C4-2B (cell line): Measurements from ENCODE around the gene HMG20B.

ENCODE experiments used
- H3K27ac ChIP-seq: fragments of 450-650 bp; 2 replicates; pipeline ENCODE4 v1.5.1; 2017
- ZFX ChIP-seq: fragments of 450-650 bp; IDR thresholded peaks from 2 replicates; pipeline ENCODE4 v1.6.1; 2017
- TF ChIP-seq, protein P1 (sequence below): fragments of 450-650 bp; conservative IDR thresholded peaks from 2 replicates; pipeline ENCODE4 v1.5.1; 2017; ENCODE audit warnings: mild to moderate bottlenecking

HMG20B gene

DNA sequence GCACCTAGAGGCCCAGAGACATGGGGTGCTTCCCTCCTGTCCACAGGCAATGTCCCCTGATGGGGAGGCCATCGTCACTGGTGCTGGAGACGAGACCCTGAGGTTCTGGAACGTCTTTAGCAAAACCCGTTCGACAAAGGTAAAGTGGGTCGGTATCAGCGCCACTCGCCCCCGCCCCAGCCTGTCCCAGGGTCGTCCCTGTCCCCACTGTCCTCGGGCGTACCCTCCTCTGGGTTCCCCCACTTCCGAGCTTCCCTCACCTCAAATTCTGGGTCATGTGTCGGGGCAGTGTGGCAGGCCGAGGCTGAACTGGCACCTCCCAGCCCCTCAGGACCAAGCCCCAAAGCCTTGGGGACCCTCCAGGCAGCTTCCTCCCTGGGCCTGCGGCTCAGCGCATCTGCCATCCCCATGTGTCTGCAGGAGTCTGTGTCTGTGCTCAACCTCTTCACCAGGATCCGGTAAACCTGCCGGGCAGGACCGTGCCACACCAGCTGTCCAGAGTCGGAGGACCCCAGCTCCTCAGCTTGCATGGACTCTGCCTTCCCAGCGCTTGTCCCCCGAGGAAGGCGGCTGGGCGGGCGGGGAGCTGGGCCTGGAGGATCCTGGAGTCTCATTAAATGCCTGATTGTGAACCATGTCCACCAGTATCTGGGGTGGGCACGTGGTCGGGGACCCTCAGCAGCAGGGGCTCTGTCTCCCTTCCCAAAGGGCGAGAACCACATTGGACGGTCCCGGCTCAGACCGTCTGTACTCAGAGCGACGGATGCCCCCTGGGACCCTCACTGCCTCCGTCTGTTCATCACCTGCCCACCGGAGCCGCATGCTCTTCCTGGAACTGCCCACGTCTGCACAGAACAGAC is 38.1 kb upstream of the HMG20B start:
- TF ChIP-seq, protein P1, sequence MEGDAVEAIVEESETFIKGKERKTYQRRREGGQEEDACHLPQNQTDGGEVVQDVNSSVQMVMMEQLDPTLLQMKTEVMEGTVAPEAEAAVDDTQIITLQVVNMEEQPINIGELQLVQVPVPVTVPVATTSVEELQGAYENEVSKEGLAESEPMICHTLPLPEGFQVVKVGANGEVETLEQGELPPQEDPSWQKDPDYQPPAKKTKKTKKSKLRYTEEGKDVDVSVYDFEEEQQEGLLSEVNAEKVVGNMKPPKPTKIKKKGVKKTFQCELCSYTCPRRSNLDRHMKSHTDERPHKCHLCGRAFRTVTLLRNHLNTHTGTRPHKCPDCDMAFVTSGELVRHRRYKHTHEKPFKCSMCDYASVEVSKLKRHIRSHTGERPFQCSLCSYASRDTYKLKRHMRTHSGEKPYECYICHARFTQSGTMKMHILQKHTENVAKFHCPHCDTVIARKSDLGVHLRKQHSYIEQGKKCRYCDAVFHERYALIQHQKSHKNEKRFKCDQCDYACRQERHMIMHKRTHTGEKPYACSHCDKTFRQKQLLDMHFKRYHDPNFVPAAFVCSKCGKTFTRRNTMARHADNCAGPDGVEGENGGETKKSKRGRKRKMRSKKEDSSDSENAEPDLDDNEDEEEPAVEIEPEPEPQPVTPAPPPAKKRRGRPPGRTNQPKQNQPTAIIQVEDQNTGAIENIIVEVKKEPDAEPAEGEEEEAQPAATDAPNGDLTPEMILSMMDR: no peak
- no peak for TF ChIP-seq ZFX
- no peak overlapping the region for H3K27ac ChIP-seq

- no peak for TF ChIP-seq ZFX
- TF ChIP-seq, protein P1: no peak
- H3K27ac ChIP-seq: no peak overlapping the region
Measured at GRCh38 chr19:3535235-3535535, 37.6 kb upstream of the HMG20B start.

DNA sequence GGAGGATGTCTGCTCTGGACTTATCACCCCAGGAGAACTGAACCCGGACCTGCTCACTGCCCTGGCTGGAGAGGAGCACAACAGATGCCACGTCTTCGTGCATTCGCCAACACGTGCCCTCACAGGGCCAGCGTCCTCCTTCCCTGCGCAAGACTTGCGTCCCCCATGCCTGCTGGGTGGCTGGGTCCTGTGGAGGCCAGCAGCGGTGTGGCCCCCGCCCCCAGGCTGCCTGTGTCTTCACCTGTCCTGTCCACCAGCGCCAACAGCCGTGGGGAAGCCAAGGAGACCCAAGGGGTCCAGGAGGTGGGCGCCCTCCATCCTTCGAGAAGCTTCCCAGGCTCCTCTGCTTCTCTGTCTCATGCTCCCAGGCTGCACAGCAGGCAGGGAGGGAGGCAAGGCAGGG is 37.2 kb upstream of the HMG20B start:
- no peak overlapping the region for H3K27ac ChIP-seq
- no peak for TF ChIP-seq ZFX
- TF ChIP-seq, protein P1: no peak

DNA sequence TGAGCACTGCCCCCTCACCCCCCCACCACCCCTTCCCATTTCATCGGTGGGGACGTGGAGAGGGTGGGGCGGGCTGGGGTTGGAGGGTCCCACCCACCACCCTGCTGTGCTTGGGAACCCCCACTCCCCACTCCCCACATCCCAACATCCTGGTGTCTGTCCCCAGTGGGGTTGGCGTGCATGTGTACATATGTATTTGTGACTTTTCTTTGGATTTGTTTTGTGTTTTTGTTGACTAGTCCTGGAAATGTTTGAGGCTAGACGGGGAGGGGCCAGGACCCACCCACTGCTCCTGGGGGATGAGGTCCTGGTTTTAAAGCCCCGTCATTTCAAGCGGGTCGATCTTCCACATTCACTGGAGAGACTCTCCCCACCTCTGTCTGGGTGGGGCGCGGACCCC is 36.8 kb upstream of the HMG20B start:
- no peak overlapping the region for H3K27ac ChIP-seq
- TF ChIP-seq, protein P1: no peak
- no peak for TF ChIP-seq ZFX

DNA sequence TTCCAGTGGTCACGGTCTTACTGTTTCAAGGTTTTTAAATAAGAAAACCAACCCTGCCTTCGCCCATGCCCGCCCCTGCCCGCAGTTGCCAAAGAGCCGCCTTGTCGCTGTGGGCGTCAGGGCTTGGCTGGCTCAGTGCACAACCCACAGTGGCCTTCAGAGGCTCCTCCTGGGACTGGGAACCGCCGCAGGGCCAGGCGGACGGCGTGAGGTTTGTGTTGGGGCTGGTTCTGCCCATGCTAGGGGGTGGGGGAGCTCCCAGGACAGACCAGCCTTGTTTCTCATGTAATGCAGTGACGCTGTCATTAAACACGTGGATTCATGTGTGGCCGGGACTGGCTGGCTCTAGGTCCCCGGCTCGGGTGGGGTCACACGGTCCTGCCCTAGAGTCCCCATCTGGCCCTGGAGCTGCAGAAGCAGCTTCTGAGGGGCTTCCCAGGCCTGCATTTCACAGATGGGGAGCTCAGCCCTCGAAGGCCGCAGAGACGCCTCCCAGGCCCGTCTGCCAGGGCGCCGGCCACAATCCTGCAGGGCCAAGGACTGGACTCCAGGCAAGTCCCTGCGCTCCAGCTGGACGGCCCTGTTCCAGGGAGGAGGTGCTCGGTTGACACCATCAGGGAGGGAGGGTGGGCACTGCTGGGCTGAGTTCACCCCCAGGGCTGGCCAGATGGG is 36.2 kb upstream of the HMG20B start:
- no peak overlapping the region for H3K27ac ChIP-seq
- TF ChIP-seq ZFX: no peak
- TF ChIP-seq, protein P1: no peak

DNA sequence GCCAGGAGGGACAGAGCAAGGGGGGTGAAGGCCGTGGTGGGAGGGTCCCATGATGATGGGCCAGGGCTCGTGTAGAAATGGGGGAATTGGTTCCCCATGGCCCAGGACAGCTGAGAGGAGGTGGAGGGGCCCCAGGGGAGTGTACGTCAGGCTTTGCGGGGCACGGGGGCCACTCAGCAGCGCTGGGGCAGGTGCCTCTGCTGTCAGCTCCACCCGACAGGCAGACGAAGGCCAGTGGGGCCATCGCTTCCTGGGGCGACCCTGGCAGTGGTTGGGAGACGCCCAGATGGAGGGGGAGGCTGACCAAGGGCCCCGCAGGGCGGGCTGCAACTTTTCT is 35.7 kb upstream of the HMG20B start:
- no peak overlapping the region for H3K27ac ChIP-seq
- no peak for TF ChIP-seq ZFX
- TF ChIP-seq, protein P1: no peak

- no peak overlapping the region for H3K27ac ChIP-seq
- TF ChIP-seq ZFX: no peak
- TF ChIP-seq, protein P1: no peak
Measured at GRCh38 chr19:3537438-3538240, 35.1 kb upstream of the HMG20B start.
